ENCODE data around the gene ZNF488.

Gene ZNF488

GRCh38 chr10:47414752-47415519 is 30.8 kb upstream of the ZNF488 start:
- DNase-seq (ENCODE audit: insufficient read length, low spot score) = no peak
- TF ChIP-seq POLR2A (IDR thresholded peaks at IDR 0.05; ENCODE audit: low read depth, low read length) = no peak
- FAIRE-seq = no peak

GRCh38 chr10:47414227-47414592 is 30.1 kb upstream of the ZNF488 start:
- DNase-seq (ENCODE audit: insufficient read length, low spot score) = no peak
- FAIRE-seq = no peak
- TF ChIP-seq POLR2A (IDR thresholded peaks at IDR 0.05; ENCODE audit: low read depth, low read length) = no peak

GRCh38 chr10:47413531-47414226 is 29.6 kb upstream of the ZNF488 start:
- FAIRE-seq (no peak), DNase-seq (ENCODE audit: insufficient read length, low spot score) (no peak)
- TF ChIP-seq POLR2A (IDR thresholded peaks at IDR 0.05; ENCODE audit: low read depth, low read length) = no peak

GRCh38 chr10:47412869-47413268 is 28.8 kb upstream of the ZNF488 start:
- TF ChIP-seq POLR2A (IDR thresholded peaks at IDR 0.05; ENCODE audit: low read depth, low read length) = no peak
- FAIRE-seq = no peak

GRCh38 chr10:47412177-47412730 is 28.2 kb upstream of the ZNF488 start:
- FAIRE-seq (no peak), DNase-seq (ENCODE audit: insufficient read length, low spot score) (no peak)
- no peak for TF ChIP-seq POLR2A (IDR thresholded peaks at IDR 0.05; ENCODE audit: low read depth, low read length)

More at GRCh38 chr10:47412869-47413268, 28.8 kb upstream of the ZNF488 start:
- DNase-seq (ENCODE audit: insufficient read length, low spot score) = no peak

- DNase-seq (ENCODE audit: insufficient read length, low spot score) (no peak), FAIRE-seq (no peak)
- no peak for TF ChIP-seq POLR2A (IDR thresholded peaks at IDR 0.05; ENCODE audit: low read depth, low read length)
Measured at GRCh38 chr10:47410862-47411261, 26.8 kb upstream of the ZNF488 start.

- no peak for FAIRE-seq
- no peak for DNase-seq (ENCODE audit: insufficient read length, low spot score)
- no peak for TF ChIP-seq POLR2A (IDR thresholded peaks at IDR 0.05; ENCODE audit: low read depth, low read length)
Measured at GRCh38 chr10:47410271-47410670, 26.2 kb upstream of the ZNF488 start.

- no peak for DNase-seq (ENCODE audit: insufficient read length, low spot score)
- no peak for FAIRE-seq
- TF ChIP-seq POLR2A (IDR thresholded peaks at IDR 0.05; ENCODE audit: low read depth, low read length) = no peak
Measured at GRCh38 chr10:47409866-47410256, 25.8 kb upstream of the ZNF488 start.

- FAIRE-seq = no peak
- no peak for TF ChIP-seq POLR2A (IDR thresholded peaks at IDR 0.05; ENCODE audit: low read depth, low read length)
- DNase-seq (ENCODE audit: insufficient read length, low spot score) = no peak
Measured at GRCh38 chr10:47409171-47409865, 25.2 kb upstream of the ZNF488 start.

- FAIRE-seq (no peak), DNase-seq (ENCODE audit: insufficient read length, low spot score) (no peak)
- no peak for TF ChIP-seq POLR2A (IDR thresholded peaks at IDR 0.05; ENCODE audit: low read depth, low read length)
Measured at GRCh38 chr10:47408606-47409005, 24.5 kb upstream of the ZNF488 start.

GRCh38 chr10:47406870-47407691 is 23.0 kb upstream of the ZNF488 start:
- 0 out of 2 replicates have a peak, but pooled peaks have one; percentile 32 for TF ChIP-seq POLR2A (IDR thresholded peaks at IDR 0.05; ENCODE audit: low read depth, low read length)
- no peak for FAIRE-seq
- DNase-seq (ENCODE audit: insufficient read length, low spot score) = peak; percentile 72

GRCh38 chr10:47406548-47406869 is 22.4 kb upstream of the ZNF488 start:
- DNase-seq (ENCODE audit: insufficient read length, low spot score) (no peak), FAIRE-seq (no peak)
- no peak for TF ChIP-seq POLR2A (IDR thresholded peaks at IDR 0.05; ENCODE audit: low read depth, low read length)

GRCh38 chr10:47405857-47406547 is 21.9 kb upstream of the ZNF488 start:
- no peak for TF ChIP-seq POLR2A (IDR thresholded peaks at IDR 0.05; ENCODE audit: low read depth, low read length)
- FAIRE-seq (no peak), DNase-seq (ENCODE audit: insufficient read length, low spot score) (no peak)
